GM13976 (cell line): Measurements from ENCODE around the gene KCNAB2.

Experiments used
- DNase-seq: peaks from one replicate; pipeline ENCODE4 v3.0.0; 2012; ENCODE audit warnings: low spot score
- CTCF ChIP-seq: IDR thresholded peaks from 2 replicates; pipeline ENCODE4 v1.5.1; 2012; ENCODE audit warnings: borderline replicate concordance, mild to moderate bottlenecking; ENCODE audit not compliant: insufficient read depth; ENCODE audit errors: extremely low read depth, missing control alignments, control extremely low read depth
- in situ Hi-C: fragments of 300-500 bp; cut with MboI; formaldehyde crosslinking; loops from one replicate; pipeline ENCODE4 v1.12.0; 2022; ENCODE audit warnings: low sequenced_read_pairs, mixed read lengths, inconsistent platforms; ENCODE audit not compliant: unreplicated experiment

Gene KCNAB2

GRCh38 chr1:6097117-6097595 is 51.5 kb downstream of the KCNAB2 start:
- TF ChIP-seq CTCF, result no peak
- in situ Hi-C loops, result no loop called here
- no peak for DNase-seq

- TF ChIP-seq CTCF, result no peak
- in situ Hi-C loops, result no loop called here
- no peak for DNase-seq
Measured at GRCh38 chr1:6097824-6098223, 52.1 kb downstream of the KCNAB2 start.

GRCh38 chr1:6098303-6099215 is 52.9 kb downstream of the KCNAB2 start:
- in situ Hi-C loops, result no loop called here
- no peak for DNase-seq
- no peak for TF ChIP-seq CTCF

GRCh38 chr1:6099297-6099696 is 53.6 kb downstream of the KCNAB2 start:
- DNase-seq, result no peak
- in situ Hi-C loops, result no loop called here
- TF ChIP-seq CTCF, result no peak

GRCh38 chr1:6099787-6100765 is 54.4 kb downstream of the KCNAB2 start:
- DNase-seq, result no peak
- TF ChIP-seq CTCF, result peak; percentile 10
- in situ Hi-C loops, result no loop called here
